WERI-Rb-1 (cell line): Measurements from ENCODE around the gene RAB17.

ENCODE experiments used
- DNase-seq: peaks from one replicate; pipeline ENCODE4 v3.0.0-alpha.2; 2020
- H3K27ac ChIP-seq: fragments of 250-450 bp; sonication (Bioruptor Pico); 2 replicates; pipeline ENCODE4 v1.5.1; 2020; ENCODE audit warnings: mild to moderate bottlenecking, moderate library complexity
- H3K27me3 ChIP-seq: fragments of 250-450 bp; sonication (Bioruptor Pico); 2 replicates; pipeline ENCODE4 v1.5.1; 2021; ENCODE audit warnings: mild to moderate bottlenecking, low read depth, moderate library complexity; ENCODE audit not compliant: insufficient read depth, severe bottlenecking
- H3K36me3 ChIP-seq: fragments of 250-450 bp; sonication (Bioruptor Pico); 2 replicates; pipeline ENCODE4 v1.5.1; 2020; ENCODE audit warnings: mild to moderate bottlenecking, moderate library complexity
- H3K4me3 ChIP-seq: 2 replicates; pipeline ENCODE4 v1.5.1; 2011; ENCODE audit warnings: low read depth, mild to moderate bottlenecking, control low read depth, low read length
- H3K9me3 ChIP-seq: fragments of 250-450 bp; sonication (Bioruptor Pico); 2 replicates; pipeline ENCODE4 v1.5.1; 2021; ENCODE audit warnings: mild to moderate bottlenecking, moderate library complexity; ENCODE audit not compliant: severe bottlenecking
- CTCF ChIP-seq: IDR thresholded peaks from 2 replicates; pipeline ENCODE4 v1.5.1; 2011; ENCODE audit warnings: low read depth, mild to moderate bottlenecking, control low read depth, inconsistent platforms, low read length

RAB17 gene

GRCh38 chr2:237625777-237626176 lies 35.2 kb upstream of the RAB17 start:
- H3K27me3 ChIP-seq, result no peaks in the 10 kb centered on the region
- H3K27ac ChIP-seq, result no peak overlapping the region
- H3K36me3 ChIP-seq, result no peaks in the 10 kb centered on the region; the same call in 1 of the 2 replicates
- H3K9me3 ChIP-seq, result no peaks in the 10 kb centered on the region
- no peak overlapping the region for H3K4me3 ChIP-seq
- no peak for DNase-seq
- TF ChIP-seq CTCF, result no peak

- Histone ChIP-seq H3K27ac (no peak overlapping the region), H3K4me3 (no peak overlapping the region), H3K9me3 (no peaks in the 10 kb centered on the region), H3K36me3 (no peaks in the 10 kb centered on the region; the same call in 1 of the 2 replicates), H3K27me3 (no peaks in the 10 kb centered on the region)
- no peak for TF ChIP-seq CTCF
- no peak for DNase-seq
Measured at GRCh38 chr2:237625216-237625705, 34.7 kb upstream of the RAB17 start.

- Histone ChIP-seq H3K27me3 (no peaks in the 10 kb centered on the region), H3K9me3 (no peaks in the 10 kb centered on the region), H3K4me3 (no peak overlapping the region), H3K36me3 (no peaks in the 10 kb centered on the region), H3K27ac (no peak overlapping the region)
- no peak for DNase-seq
- no peak for TF ChIP-seq CTCF
Measured at GRCh38 chr2:237624565-237624964, 34.0 kb upstream of the RAB17 start.

GRCh38 chr2:237623428-237624403 lies 33.2 kb upstream of the RAB17 start:
- DNase-seq, result no peak

GRCh38 chr2:237618449-237618848 lies 27.9 kb upstream of the RAB17 start:
- Histone ChIP-seq H3K27ac (no peak overlapping the region), H3K36me3 (no peaks in the 10 kb centered on the region), H3K9me3 (no peaks in the 10 kb centered on the region), H3K27me3 (no peaks in the 10 kb centered on the region), H3K4me3 (no peak overlapping the region)
- DNase-seq, result no peak
- TF ChIP-seq CTCF, result no peak

More at GRCh38 chr2:237623428-237624403, 33.2 kb upstream of the RAB17 start:
- no peak overlapping the region for H3K27ac ChIP-seq
- TF ChIP-seq CTCF, result no peak
- H3K27me3 ChIP-seq, result no peaks in the 10 kb centered on the region
- no peaks in the 10 kb centered on the region for H3K36me3 ChIP-seq
- H3K9me3 ChIP-seq, result no peaks in the 10 kb centered on the region
- no peak overlapping the region for H3K4me3 ChIP-seq
